NCI-H446 (cell line): ENCODE measurements around the gene KLHL10.

Source experiments
- DNase-seq, 2 experiments: peaks; one replicate each; lab custom pipeline; 2025; lab: John Stamatoyannopoulos, UW

Gene KLHL10

GRCh38 chr17:41837761-41838538 lies at the start of gene KLHL10:
KLHL10 (plus strand) TSS chr17:41837825; CDS start chr17:41837933, 108 bp downstream.
- DNase-seq: no peak

GRCh38 chr17:41792845-41793783 lies 44.5 kb upstream of the KLHL10 start:
- no peak for DNase-seq

GRCh38 chr17:41793784-41794539 lies 43.7 kb upstream of the KLHL10 start:
- DNase-seq: peak in 1 of 2 experiments; percentile 7

GRCh38 chr17:41794540-41794975 lies 43.1 kb upstream of the KLHL10 start:
- no peak for DNase-seq

GRCh38 chr17:41796121-41796895 lies 41.3 kb upstream of the KLHL10 start:
- no peak for DNase-seq

- DNase-seq: no peak
Measured at GRCh38 chr17:41797377-41797776, 40.2 kb upstream of the KLHL10 start.

GRCh38 chr17:41799366-41799765 lies 38.3 kb upstream of the KLHL10 start:
- no peak for DNase-seq

- no peak for DNase-seq
Measured at GRCh38 chr17:41800601-41801373, 36.8 kb upstream of the KLHL10 start.

- DNase-seq: peak in 1 of 2 experiments; percentile 67
Measured at GRCh38 chr17:41801374-41802271, 36.0 kb upstream of the KLHL10 start.

GRCh38 chr17:41803049-41804020 lies 34.3 kb upstream of the KLHL10 start:
- peak in 1 of 2 experiments; percentile 21 for DNase-seq

GRCh38 chr17:41806685-41807445 lies 30.8 kb upstream of the KLHL10 start:
- DNase-seq: no peak

GRCh38 chr17:41810659-41811548 lies 26.7 kb upstream of the KLHL10 start:
- no peak for DNase-seq

- DNase-seq: peak in 1 of 2 experiments; percentile 76
Measured at GRCh38 chr17:41811549-41812380, 25.9 kb upstream of the KLHL10 start, which contains the start of gene P3H4. P3H4 (minus strand) TSS chr17:41811949; CDS start chr17:41811915, 34 bp downstream.

GRCh38 chr17:41812381-41813151 lies 25.1 kb upstream of the KLHL10 start, which contains the start of gene FKBP10:
FKBP10 (plus strand) TSS chr17:41813004; CDS start chr17:41813035, 31 bp downstream.
- DNase-seq: peak in 1 of 2 experiments; percentile 13
